CD4-positive, CD25-positive, alpha-beta regulatory T cell (primary cell): Measurements from ENCODE around the gene ATP5PB. TPM values are rescaled to one million over a fixed set of nuclear protein-coding genes. Genes with fewer than 3 reads are reported as not detected.

Experiments
- ATAC-seq, 2 donors: fragments of 150-1000 bp; cut with Tn5 transposase; one replicate each; pipeline ENCODE4 v1.10.0; 2021; ENCODE audit warnings: low read depth in 2 of 2, moderate number of reproducible peaks in 2 of 2, moderate library complexity in 1 of 2
- DNase-seq, 3 donors: peaks; one replicate each; pipeline versions ENCODE4 v3.0.0 to v3.0.0-alpha.2; 2012 to 2022; ENCODE audit warnings: mixed read lengths in 1 of 3
- H3K27ac ChIP-seq: one replicate; pipeline ENCODE4 v1.7.0; 2013; ENCODE audit warnings: mild to moderate bottlenecking, low read length; ENCODE audit not compliant: insufficient read depth, poor library complexity, severe bottlenecking
- H3K27me3 ChIP-seq: one replicate; pipeline ENCODE4 v1.7.0; 2013; ENCODE audit warnings: low read length; ENCODE audit not compliant: control insufficient read depth, insufficient read depth
- H3K36me3 ChIP-seq: one replicate; pipeline ENCODE4 v1.7.0; 2013; ENCODE audit warnings: mild to moderate bottlenecking, low read length, moderate library complexity; ENCODE audit not compliant: control insufficient read depth, insufficient read depth
- H3K4me1 ChIP-seq: 2 replicates; pipeline ENCODE4 v1.7.0; 2013; ENCODE audit warnings: mild to moderate bottlenecking, low read length; ENCODE audit not compliant: insufficient read depth, control insufficient read depth, poor library complexity, severe bottlenecking
- H3K4me3 ChIP-seq: one replicate; pipeline ENCODE4 v1.7.0; 2013; ENCODE audit warnings: low read depth, mild to moderate bottlenecking, low read length, moderate library complexity
- H3K9me3 ChIP-seq, 2 experiments: 1 replicate in 1 of 2; 2 replicates in 1 of 2; pipeline ENCODE4 v1.7.0; 2013; ENCODE audit warnings: low read length in 2 of 2, mild to moderate bottlenecking in 1 of 2, moderate library complexity in 1 of 2; ENCODE audit not compliant: control insufficient read depth in 2 of 2
- H3K27ac Mint-ChIP-seq, 3 donors: one replicate each; pipeline ENCODE4 v1.8.0; 2020 to 2022; ENCODE audit warnings: mild to moderate bottlenecking in 3 of 3, mixed read lengths in 3 of 3, moderate library complexity in 2 of 3
- H3K27me3 Mint-ChIP-seq: one replicate; pipeline ENCODE4 v1.8.0; 2022; ENCODE audit warnings: mild to moderate bottlenecking, mixed read lengths
- H3K36me3 Mint-ChIP-seq: one replicate; pipeline ENCODE4 v1.8.0; 2020; ENCODE audit warnings: mixed read lengths
- H3K4me1 Mint-ChIP-seq, 4 donors: one replicate each; pipeline ENCODE4 v1.8.0; 2020 to 2022; ENCODE audit warnings: mixed read lengths in 4 of 4, mild to moderate bottlenecking in 1 of 4
- H3K4me3 Mint-ChIP-seq, 4 donors: one replicate each; pipeline ENCODE4 v1.8.0; 2020 to 2022; ENCODE audit warnings: mild to moderate bottlenecking in 4 of 4, mixed read lengths in 4 of 4, moderate library complexity in 3 of 4
- H3K9me3 Mint-ChIP-seq, 7 donors: one replicate each; pipeline ENCODE4 v1.8.0; 2020 to 2022; ENCODE audit warnings: mixed read lengths in 7 of 7, mild to moderate bottlenecking in 3 of 7, moderate library complexity in 2 of 7
- polyA plus RNA-seq, 4 donors: library from polyadenylated mRNA; unstranded; fragments of 300-500 nt; fragmentation: Illumina TruSeq; gene quantifications; one replicate each; pipeline ENCODE4 v1.2.3, GENCODE V29; 2021
- total RNA-seq: library from RNA; stranded (reverse); gene quantifications from one replicate; pipeline ENCODE4 v1.2.3, GENCODE V29; 2022

Gene ATP5PB
- total and polyA plus RNA-seq, 5 donors from 2014 or later = 85.1 to 569 (median 440) TPM

- Histone ChIP-seq H3K36me3 (peaks cover 74% of the 10 kb centered on the region), H3K27me3 (no peaks in the 10 kb centered on the region), H3K9me3 (no peaks in the 10 kb centered on the region), H3K4me1 (no peaks in the 10 kb centered on the region), H3K4me3 (no peak overlapping the region), H3K27ac (peak overlapping the region; percentile 17)
- Mint-ChIP-seq H3K27ac (peak overlapping the region; percentile 32 to 74 (median 72)), H3K36me3 (peaks cover 41% of the 10 kb centered on the region), H3K9me3 (no peaks in the 10 kb centered on the region), H3K27me3 (no peaks in the 10 kb centered on the region), H3K4me3 (no peak overlapping the region), H3K4me1 (peaks cover 4 to 22% (median 10%) of the 10 kb centered on the region in 4 donors)
- ATAC-seq (no peak), DNase-seq (no peak)
Measured at GRCh38 chr1:111439461-111440351, 9.6 kb upstream of the ATP5PB start.

DNA sequence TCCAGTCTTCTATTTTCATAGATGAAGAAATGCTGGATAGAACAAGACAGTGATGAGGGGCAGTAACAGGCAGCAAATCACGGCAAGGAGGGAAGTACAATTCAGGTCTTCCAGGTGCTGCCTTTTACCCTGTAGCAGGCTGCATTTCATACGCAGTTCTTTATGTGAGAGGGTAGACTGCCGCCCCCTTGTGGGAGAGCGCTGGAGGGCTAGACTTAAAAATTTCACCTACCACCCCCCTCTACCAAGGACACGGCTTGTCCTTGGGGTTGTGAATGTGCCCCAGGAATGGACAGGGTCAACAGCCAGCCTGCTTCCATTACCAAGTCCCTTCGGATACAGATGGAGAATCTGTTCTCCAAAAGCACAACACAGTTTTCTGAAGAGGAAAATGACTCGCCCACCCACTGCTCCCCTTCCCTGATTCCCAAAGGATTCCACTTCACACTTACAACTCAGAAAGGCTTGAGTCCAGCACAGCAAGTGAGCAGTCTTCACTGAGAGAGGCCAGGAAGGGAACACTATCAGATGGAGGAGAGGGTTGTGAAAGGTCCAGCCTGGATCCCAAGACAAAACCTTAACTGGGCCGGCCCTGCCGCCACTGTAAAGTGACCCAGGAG, 7.6 kb upstream of the ATP5PB start:
- no peaks in the 10 kb centered on the region for H3K9me3 ChIP-seq
- ATAC-seq = peak; percentile 60 to 82
- H3K4me3 ChIP-seq = no peak overlapping the region
- Mint-ChIP-seq H3K9me3 (no peaks in the 10 kb centered on the region), H3K36me3 (peaks cover 50% of the 10 kb centered on the region), H3K4me1 (peaks cover 11 to 37% (median 22%) of the 10 kb centered on the region in 4 donors), H3K27me3 (no peaks in the 10 kb centered on the region), H3K27ac (peak overlapping the region; percentile 32 to 84 (median 66)), H3K4me3 (no peak overlapping the region)
- H3K27ac ChIP-seq = no peak overlapping the region
- H3K36me3 ChIP-seq = peaks cover 81% of the 10 kb centered on the region
- H3K4me1 ChIP-seq = peaks cover 7% of the 10 kb centered on the region
- peak; percentile 29 to 79 (median 64) for DNase-seq
- no peaks in the 10 kb centered on the region for H3K27me3 ChIP-seq

GRCh38 chr1:111442457-111442856, 6.8 kb upstream of the ATP5PB start:
- peaks cover 78% of the 10 kb centered on the region for H3K36me3 ChIP-seq
- peaks cover 50% of the 10 kb centered on the region for H3K36me3 Mint-ChIP-seq

DNA sequence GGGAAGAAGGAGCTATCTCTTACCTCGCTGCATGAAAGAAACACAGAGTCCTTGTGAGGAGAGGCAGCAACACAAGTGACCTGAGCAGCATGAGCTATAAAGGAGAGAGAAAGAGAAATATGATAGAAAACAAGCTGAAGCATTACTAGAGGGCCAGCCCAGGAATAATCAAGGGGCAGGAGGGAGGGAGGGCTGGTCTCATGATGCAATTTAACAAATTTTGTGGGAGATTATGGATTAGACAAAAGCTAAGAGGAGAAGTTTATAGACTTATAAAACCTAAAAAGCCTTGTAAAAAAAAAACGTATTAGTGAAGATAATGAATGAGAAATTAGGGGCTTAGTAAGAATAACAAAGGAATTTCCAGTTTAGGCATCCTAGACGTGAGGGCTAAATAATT, 5.2 kb upstream of the ATP5PB start:
- ATAC-seq = no peak
- DNase-seq = no peak
- Mint-ChIP-seq H3K4me1 (peaks cover 27 to 56% (median 38%) of the 10 kb centered on the region in 4 donors), H3K9me3 (no peaks in the 10 kb centered on the region), H3K4me3 (peak overlapping the region in 1 of 4 donors; percentile 51), H3K27ac (peak overlapping the region in 2 of 3 donors; percentile 15 to 74), H3K27me3 (no peaks in the 10 kb centered on the region), H3K36me3 (peaks cover 45% of the 10 kb centered on the region)
- H3K9me3 ChIP-seq = no peaks in the 10 kb centered on the region
- peaks cover 22% of the 10 kb centered on the region for H3K4me1 ChIP-seq
- H3K36me3 ChIP-seq = peaks cover 63% of the 10 kb centered on the region
- H3K4me3 ChIP-seq = no peak overlapping the region
- H3K27me3 ChIP-seq = no peaks in the 10 kb centered on the region
- H3K27ac ChIP-seq = no peak overlapping the region

More at GRCh38 chr1:111442457-111442856, 6.8 kb upstream of the ATP5PB start:
- no peaks in the 10 kb centered on the region for H3K9me3 ChIP-seq
- DNase-seq = no peak
- Mint-ChIP-seq H3K4me1 (peaks cover 16 to 44% (median 28%) of the 10 kb centered on the region in 4 donors), H3K27me3 (no peaks in the 10 kb centered on the region), H3K9me3 (no peaks in the 10 kb centered on the region), H3K4me3 (no peak overlapping the region), H3K27ac (peak overlapping the region in 1 of 3 donors; percentile 84)
- peaks cover 10% of the 10 kb centered on the region for H3K4me1 ChIP-seq
- no peak overlapping the region for H3K4me3 ChIP-seq
- H3K27me3 ChIP-seq = no peaks in the 10 kb centered on the region
- no peak for ATAC-seq
- H3K27ac ChIP-seq = no peak overlapping the region

- H3K9me3 ChIP-seq = no peaks in the 10 kb centered on the region
- Mint-ChIP-seq H3K4me1 (peaks cover 40 to 72% (median 54%) of the 10 kb centered on the region in 4 donors), H3K27me3 (no peaks in the 10 kb centered on the region), H3K36me3 (peaks cover 42% of the 10 kb centered on the region), H3K27ac (peak overlapping the region; percentile 43 to 99 (median 70)), H3K9me3 (no peaks in the 10 kb centered on the region), H3K4me3 (peak overlapping the region; percentile 13 to 99 (median 72))
- H3K4me3 ChIP-seq = peak overlapping the region; percentile 58
- peaks cover 46% of the 10 kb centered on the region for H3K36me3 ChIP-seq
- H3K27me3 ChIP-seq = no peaks in the 10 kb centered on the region
- H3K27ac ChIP-seq = no peak overlapping the region
- H3K4me1 ChIP-seq = peaks cover 41% of the 10 kb centered on the region
- DNase-seq (no peak), ATAC-seq (no peak)
Measured at GRCh38 chr1:111446546-111446945, 2.7 kb upstream of the ATP5PB start.

GRCh38 chr1:111446967-111447892, 2.0 kb upstream of the ATP5PB start:
- no peak for DNase-seq
- Mint-ChIP-seq H3K9me3 (no peaks in the 10 kb centered on the region), H3K36me3 (peaks cover 44% of the 10 kb centered on the region), H3K27me3 (no peaks in the 10 kb centered on the region), H3K4me1 (peaks cover 43 to 74% (median 60%) of the 10 kb centered on the region in 4 donors), H3K4me3 (peak overlapping the region; percentile 99 to 100 (median 100)), H3K27ac (peak overlapping the region; percentile 32 to 99 (median 65))
- H3K9me3 ChIP-seq = no peaks in the 10 kb centered on the region
- no peaks in the 10 kb centered on the region for H3K27me3 ChIP-seq
- H3K4me3 ChIP-seq = peak overlapping the region; percentile 76
- no peak for ATAC-seq
- H3K27ac ChIP-seq = peak overlapping the region; percentile 89
- H3K36me3 ChIP-seq = peaks cover 39% of the 10 kb centered on the region
- H3K4me1 ChIP-seq = peaks cover 46% of the 10 kb centered on the region

DNA sequence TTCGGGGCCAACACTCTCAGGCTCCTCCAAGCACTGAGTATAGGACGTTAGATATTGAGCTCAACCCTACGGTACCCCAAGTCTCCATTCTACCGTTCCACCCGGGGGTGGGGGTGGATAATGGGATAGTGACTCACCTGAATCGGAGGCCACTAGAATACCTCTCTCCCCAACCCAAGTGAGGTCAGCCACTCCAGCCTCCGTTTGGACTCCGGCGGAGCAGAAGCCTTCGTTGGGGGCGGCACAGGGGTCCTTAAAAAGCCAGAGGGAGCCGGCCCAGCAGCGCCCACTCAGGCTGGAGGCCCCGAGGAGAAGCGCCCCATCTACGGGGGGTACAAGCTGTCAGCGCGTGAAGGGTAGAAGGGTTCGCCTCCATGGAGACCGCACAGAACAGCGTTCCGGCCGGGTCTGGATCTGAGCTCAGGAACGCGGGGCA, 764 bp upstream of the ATP5PB start:
- H3K36me3 ChIP-seq = peaks cover 29% of the 10 kb centered on the region
- no peaks in the 10 kb centered on the region for H3K27me3 ChIP-seq
- DNase-seq (peak in 1 of 3 donors; percentile 22), ATAC-seq (peak; percentile 11 to 33)
- Mint-ChIP-seq H3K27me3 (no peaks in the 10 kb centered on the region), H3K27ac (peak overlapping the region; percentile 90 to 100 (median 99)), H3K4me1 (peaks cover 52 to 86% (median 70%) of the 10 kb centered on the region in 4 donors), H3K9me3 (no peaks in the 10 kb centered on the region), H3K36me3 (peaks cover 35% of the 10 kb centered on the region), H3K4me3 (peak overlapping the region; percentile 99 to 100 (median 100))
- H3K4me3 ChIP-seq = peak overlapping the region; percentile 76
- H3K4me1 ChIP-seq = peaks cover 59% of the 10 kb centered on the region
- H3K9me3 ChIP-seq = no peaks in the 10 kb centered on the region
- peak overlapping the region; percentile 89 for H3K27ac ChIP-seq
